Right kidney (tissue), 1 donor: Measurements from ENCODE around the gene LTBP3.
A peak's percentile ranks its signal among the peaks of the same experiment; 100 is the strongest.
"Not testable (repeated sequence)": the region's sequence is repeated elsewhere in the genome, so short reads cannot be mapped to it uniquely, and the experiment has no call there.

Experiments used
- DNase-seq: peaks from one replicate; pipeline ENCODE4 v3.0.0-alpha.2; 2016

Gene LTBP3

DNA sequence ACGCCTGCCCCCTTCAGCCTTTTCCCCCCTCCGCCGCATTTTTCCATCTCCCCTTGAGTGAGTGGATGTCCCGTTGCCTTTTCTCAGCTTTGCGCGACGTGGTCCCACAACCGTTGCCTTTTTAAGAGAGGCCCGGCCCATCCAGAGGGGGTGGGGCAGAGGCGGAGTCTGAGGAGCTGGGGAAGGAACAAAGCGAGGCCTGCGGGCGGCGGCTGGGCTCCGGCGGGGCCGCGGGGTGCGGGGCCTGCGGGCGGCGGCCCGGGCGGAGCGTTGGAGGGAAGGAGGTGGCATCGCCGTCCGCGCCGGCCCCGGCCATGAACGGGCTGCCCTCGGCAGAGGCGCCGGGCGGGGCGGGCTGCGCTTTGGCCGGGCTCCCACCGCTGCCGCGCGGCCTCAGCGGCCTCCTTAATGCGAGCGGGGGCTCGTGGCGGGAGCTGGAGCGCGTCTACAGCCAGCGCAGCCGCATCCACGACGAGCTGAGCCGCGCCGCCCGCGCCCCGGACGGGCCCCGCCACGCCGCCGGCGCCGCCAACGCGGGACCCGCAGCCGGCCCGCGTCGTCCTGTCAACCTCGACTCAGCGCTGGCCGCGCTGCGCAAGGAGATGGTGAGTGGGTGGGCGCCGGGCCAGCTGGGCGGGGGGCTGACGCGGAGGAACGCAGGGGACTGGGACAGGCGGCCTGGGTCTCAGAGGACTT is 14.3 kb upstream of the LTBP3 start, which contains the start of gene FAM89B:
FAM89B (plus strand) TSS at position 183 of the 696 bp plus-strand sequence; CDS start at position 315, 132 bp downstream.
- DNase-seq, result no peak

- DNase-seq, result no peak
Measured at GRCh38 chr11:65571940-65572339, 13.8 kb upstream of the LTBP3 start.

GRCh38 chr11:65571420-65571819 is 13.3 kb upstream of the LTBP3 start:
- no peak for DNase-seq

DNA sequence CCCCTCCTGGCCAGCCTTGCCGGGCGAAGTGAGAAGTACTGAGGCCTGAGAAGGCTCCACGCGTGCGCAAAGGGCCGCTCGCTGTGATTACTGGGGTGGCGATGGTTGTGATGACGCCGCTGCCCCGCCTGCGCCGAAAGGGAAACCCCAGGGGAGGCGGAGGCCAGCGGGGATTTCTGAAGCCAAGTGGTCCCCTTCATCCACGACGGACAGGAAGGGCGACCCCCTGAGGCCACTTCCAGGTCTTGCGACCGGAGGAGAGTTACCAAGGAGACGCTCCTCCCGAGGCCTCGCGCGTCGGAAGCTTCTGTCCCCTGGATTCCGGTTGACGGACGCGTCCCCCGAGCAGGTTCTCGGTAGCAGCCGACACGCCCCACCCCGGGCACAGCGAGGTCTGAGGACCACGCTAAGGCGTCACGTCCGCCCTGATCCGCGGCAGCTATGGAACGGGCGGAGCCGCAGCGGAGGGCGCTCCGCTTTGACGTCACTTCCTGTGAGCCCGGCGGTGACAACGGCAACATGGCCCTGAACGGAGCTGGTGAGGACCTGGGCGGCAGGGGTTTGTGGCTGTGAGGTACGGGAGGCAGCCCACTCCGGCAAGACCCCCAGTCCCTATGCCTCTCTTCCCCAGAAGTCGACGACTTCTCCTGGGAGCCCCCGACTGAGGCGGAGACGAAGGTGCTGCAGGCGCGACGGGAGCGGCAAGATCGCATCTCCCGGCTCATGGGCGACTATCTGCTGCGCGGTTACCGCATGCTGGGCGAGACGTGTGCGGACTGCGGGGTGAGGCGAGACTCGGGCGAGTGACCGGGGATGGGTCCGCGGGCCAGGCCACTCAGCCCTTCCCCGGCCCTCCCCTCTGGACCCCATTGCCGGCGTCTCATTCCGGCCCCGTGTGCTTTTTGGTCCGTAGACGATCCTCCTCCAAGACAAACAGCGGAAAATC is 12.1 kb upstream of the LTBP3 start, which contains the start of gene ZNRD2:
ZNRD2 (plus strand) TSS at position 505 of the 946 bp plus-strand sequence; CDS start at position 520, 15 bp downstream.
- DNase-seq, result peak; percentile 96

DNA sequence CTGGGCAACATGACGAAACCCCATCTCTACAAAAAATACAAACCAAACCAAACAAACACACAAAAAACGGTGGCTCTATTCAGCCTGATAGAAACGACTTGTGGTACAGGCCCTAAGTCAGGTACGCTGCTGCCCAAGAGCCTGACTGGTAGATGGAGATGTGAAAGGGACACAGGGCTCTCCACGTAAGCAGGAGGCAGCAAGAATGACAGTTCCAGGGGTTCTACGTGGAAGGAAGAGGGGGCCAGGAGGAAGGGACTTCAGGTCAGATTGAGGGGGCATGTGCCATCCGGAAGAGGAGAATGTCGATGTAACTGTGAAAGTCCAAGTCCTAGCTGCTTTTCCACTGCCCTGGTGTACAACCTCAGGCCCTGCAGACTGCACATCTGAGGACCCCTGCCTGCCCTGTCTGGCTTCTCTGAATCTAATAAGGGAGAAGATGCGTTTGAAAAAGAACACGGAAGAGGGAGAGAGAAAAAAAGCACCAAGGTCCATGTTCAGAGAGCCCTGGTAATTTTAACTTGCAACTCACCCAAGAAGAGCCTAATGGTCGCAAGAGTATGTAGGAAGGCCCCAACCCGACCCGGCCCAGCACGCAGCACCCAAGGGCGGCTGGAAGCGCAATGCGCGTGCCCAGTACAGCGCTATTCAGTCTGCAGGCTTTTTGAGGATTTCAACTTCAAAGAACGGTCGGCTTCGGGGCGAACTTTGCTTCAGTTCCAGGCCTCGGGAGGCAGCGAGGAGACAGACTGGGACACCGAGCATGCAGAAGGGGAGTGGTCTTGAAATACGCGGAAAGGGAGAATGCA is 11.2 kb upstream of the LTBP3 start:
- no peak for DNase-seq

- DNase-seq, result no peak
Measured at GRCh38 chr11:65565624-65566453, 7.7 kb upstream of the LTBP3 start.

DNA sequence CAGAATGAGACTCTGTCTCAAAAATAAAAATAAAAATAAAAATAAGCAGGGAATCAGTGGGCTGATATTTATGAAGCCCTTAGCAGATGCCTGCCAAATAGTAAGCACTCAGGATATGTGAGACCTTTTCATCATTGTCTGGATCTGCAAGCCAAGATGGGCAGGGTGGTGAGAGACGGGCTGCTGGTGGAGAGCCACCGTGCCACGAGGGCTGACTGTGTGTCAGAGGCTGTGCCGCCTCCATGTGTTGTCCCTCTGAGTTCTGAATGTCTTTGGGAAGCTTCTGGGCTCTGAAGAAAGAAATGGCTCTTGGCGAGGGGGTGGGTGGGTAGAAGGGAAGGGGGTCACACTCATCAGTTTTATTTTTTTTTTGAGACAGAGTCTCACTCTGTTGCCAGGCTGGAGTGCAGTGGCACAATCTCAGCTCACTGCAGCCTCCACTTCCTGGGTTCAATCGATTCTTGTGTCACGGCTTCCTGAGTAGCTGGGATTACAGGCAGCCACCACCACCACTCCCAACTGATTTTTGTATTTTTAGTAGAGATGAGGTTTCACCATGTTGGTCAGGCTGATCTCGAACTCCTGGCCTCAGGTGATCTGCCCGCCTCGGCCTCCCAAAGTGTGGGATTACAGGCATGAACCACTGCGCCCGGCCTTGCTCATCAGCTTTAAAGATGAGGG is 6.9 kb upstream of the LTBP3 start:
- DNase-seq, result not testable (repeated sequence)

DNA sequence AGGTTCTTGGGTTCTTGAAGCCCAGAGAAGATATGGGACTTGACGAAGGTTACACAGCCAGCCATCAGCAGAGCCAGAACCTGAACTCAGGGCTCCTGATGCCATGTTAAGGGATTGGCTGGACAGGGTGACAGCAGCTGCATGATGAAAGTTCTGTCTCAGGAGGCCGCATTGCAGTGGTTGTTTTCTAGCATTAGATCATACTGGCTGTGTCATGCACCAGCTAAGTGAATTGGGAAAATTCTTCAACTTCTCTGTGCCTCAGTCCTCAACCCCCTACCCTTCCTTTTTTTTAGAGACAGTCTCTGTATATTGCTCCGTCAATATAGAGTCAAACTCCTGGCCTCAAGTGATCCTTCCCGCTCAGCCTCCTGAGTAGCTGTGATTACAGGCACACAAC is 5.4 kb upstream of the LTBP3 start:
- DNase-seq, result no peak

DNA sequence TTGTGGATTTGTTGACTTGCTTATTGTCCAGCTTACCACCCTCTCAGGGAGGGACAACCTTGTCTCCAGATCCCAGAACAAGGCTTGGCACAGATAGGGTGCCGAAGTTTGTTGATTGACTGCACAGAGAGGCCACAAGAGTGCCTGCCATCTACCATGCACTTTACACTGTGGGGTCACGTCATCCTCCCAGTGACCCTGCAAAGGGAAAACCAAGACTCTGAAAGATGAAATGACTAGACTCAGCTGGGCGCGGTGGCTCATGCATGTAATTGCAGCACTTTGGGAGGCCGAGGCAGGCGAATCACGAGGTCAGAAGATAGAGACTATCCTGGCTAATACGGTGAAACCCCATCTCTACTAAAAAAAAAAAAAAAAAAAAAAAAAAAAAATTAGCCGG is 4.6 kb upstream of the LTBP3 start:
- DNase-seq, result no peak

DNA sequence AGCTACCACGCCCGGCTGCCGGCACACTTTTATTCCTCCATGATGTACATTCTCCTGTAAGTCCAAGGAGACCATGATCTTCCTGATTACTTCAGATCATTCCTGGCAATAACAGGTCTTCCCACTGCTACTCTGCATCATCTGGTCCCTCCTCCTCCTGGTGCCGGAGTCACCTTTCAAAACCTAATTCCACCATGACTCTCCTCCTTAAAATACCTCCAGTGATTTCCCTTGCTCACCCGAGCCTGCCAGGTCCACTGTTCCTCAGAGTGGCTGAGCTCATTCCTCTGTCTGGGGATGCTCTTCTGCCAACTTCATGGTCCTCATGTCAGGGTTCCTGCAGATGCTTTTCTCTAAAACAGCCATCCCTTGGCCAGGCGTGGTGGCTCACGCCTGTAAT is 3.9 kb upstream of the LTBP3 start:
- DNase-seq, result no peak

- peak; percentile 60 for DNase-seq
Measured at GRCh38 chr11:65560555-65561418, 2.6 kb upstream of the LTBP3 start.

DNA sequence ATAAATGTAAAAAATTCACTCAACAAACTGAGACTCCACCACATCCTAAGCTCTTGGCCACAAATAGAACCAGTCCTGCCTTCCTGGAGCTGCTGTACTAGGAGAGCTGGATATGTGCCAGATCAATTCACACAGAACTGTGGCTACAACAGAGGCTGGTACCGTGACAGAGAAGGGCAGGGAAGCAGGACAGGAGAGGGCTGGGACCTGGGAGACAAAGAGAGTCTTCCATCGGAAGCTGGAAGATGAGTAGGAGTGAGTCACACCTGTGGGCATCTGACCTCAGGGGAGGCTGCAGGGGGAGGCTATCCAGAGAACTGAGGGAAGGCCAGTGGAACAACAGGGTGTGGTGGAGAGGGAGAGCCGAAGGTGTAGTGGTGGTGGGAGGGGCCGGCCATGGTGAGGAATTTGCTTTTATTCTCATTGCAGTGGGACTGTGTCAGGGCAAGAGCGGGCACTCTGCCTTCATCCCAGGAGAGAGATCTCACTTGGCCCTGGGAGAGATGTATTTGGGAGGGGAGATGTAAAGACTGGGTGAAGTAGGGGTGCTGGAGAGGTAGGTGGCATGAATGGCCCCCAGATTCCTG is 1.9 kb upstream of the LTBP3 start:
- DNase-seq, result no peak

- no peak for DNase-seq
Measured at GRCh38 chr11:65559535-65559934, 1.4 kb upstream of the LTBP3 start.

DNA sequence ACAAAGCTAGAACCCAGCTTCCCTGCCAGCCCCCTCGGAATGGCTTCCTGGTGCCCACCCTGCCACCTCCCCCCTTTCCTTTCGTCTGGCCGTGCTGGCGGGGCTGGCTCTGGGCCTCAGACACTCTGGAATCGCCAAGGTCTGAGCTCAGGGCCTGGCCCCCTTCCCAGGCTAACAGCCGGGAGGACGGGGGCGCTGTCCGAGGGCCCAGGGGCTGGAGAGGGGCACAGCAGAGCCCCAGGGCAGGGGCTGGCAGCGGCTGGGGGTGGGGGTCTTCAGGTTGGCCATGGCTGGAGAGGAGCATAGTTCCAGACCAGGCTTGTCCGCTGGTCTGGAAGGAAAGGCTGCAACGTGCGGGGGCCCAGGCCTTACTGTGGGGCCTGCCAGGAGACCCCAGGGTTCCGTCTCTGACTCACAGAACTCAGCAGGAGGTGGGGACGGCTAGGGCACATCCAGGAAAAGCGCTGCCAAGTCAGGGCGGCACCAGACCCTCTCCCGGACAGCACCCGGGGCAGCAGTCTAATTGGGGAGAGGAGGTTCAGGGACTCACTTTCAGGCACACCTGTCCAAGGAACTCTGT is 861 bp upstream of the LTBP3 start:
- no peak for DNase-seq

DNA sequence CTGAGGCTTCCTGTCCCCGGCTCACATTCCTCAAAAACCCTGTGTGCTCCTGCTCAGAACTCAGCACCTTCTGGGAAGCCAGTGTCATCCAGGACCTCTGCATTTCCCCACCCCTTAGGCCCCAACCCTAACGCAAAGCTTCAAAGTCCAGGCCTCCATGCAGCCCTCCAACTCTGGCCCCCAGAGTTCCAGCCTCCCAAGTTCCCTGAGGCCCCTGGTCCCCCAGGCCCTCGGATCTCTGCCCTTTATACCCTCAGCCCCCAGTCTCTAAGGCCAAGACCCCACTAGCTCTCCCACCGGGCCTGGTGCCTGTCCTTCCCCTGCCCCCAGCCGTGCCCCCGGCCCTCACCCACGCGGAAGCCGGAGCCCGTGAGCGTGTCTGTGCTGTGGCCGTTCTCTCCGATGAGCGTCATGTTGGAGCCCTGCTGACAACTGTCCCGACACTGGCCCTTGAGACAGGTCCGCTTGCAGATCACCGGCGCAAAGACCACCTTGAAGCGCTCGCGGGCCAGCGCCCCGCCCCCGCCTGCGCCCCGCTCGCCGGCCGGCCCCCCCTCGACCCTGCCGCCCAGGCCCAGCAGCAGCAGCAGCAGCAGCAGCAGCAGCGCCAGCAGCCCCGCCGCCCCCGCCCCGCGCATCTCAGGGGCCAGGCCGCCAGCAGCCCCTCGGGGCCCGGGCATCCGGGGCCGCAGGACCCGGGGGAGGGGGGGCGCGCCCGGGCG is 718 bp downstream of the LTBP3 start:
- peak; percentile 40 for DNase-seq

- no peak for DNase-seq
Measured at GRCh38 chr11:65556470-65557279, 1.5 kb downstream of the LTBP3 start.

DNA sequence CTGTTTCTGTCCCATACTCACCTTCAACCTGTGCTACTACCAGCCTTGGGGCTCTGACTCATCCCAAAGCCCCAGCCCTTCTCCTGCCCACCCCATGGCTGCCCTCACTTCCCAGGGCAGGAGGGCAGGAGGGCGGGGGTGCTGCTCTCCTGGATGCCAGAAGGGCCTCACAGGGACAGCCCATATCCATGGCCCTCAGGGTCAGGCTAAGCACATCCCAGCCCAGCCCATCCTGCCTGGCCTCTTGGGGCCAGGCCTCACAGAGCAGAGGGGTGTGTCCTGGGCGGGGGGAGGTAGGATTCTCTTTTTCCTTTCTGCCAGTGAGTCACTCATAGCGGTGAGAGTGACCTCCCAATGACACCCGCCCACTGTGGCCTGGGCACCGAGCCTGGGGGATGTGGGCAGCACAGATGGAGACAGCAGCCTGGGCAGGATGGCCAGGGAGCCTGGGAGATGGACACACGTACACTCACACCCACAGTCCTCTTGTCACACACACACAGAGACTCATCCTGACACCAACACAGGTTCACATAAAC is 2.4 kb downstream of the LTBP3 start:
- DNase-seq, result no peak
